H1 (cell line): ENCODE results near the gene F2. TPM values are rescaled to one million over a fixed set of nuclear protein-coding genes. Genes with fewer than 3 reads are reported as not detected.

Experiments
- CTCF ChIA-PET: fragments of 300-600 bp; sonication (Branson Sonifier 250); formaldehyde crosslinking; loops from one replicate; lab custom pipeline; 2021; ENCODE audit not compliant: partially characterized antibody; lab: Charles Lee
- POLR2A ChIA-PET: fragments of 300-600 bp; sonication (Branson Sonifier 250); formaldehyde crosslinking; loops from one replicate; lab custom pipeline; 2021; ENCODE audit warnings: inconsistent platforms; ENCODE audit not compliant: partially characterized antibody; lab: Charles Lee
- DNase-seq, 2 experiments: peaks; one replicate each; pipeline versions ENCODE4 v3.0.0 to v3.0.0-alpha.2; 2010 to 2022; ENCODE audit warnings: low spot score in 2 of 2, low read depth in 1 of 2, mixed read lengths in 1 of 2
- FAIRE-seq: peaks from 2 replicates; lab custom pipeline; 2011; peaks lifted over from hg19 to GRCh38; lab: Jason Lieb, UNC
- H2AFZ ChIP-seq: 2 replicates; pipeline ENCODE4 v1.8.1; 2012; ENCODE audit warnings: low read length, inconsistent platforms
- H2AK5ac ChIP-seq: 2 replicates; pipeline ENCODE4 v1.6.1; 2013; ENCODE audit warnings: low read depth, low read length
- H2BK120ac ChIP-seq: replicated peaks from 2 replicates; pipeline ENCODE3; 2013; ENCODE audit warnings: low read depth, low read length, inconsistent platforms
- H2BK12ac ChIP-seq: 2 replicates; pipeline ENCODE4 v1.6.1; 2013; ENCODE audit warnings: low read depth, low read length
- H2BK15ac ChIP-seq: 2 replicates; pipeline ENCODE4 v1.6.1; 2013; ENCODE audit warnings: low read length
- H2BK20ac ChIP-seq: 2 replicates; pipeline ENCODE4 v1.6.1; 2013; ENCODE audit warnings: low read length
- H2BK5ac ChIP-seq: 2 replicates; pipeline ENCODE4 v1.6.1; 2013; ENCODE audit warnings: low read depth, low read length
- H3K14ac ChIP-seq: 2 replicates; pipeline ENCODE4 v1.6.1; 2013; ENCODE audit warnings: inconsistent platforms; ENCODE audit not compliant: insufficient read length
- H3K18ac ChIP-seq: 2 replicates; pipeline ENCODE4 v1.6.1; 2013; ENCODE audit warnings: low read length; ENCODE audit errors: extremely low read depth
- H3K23ac ChIP-seq: 2 replicates; pipeline ENCODE4 v1.6.1; 2013; ENCODE audit warnings: inconsistent platforms; ENCODE audit not compliant: insufficient read length
- H3K23me2 ChIP-seq: 2 replicates; pipeline ENCODE4 v1.6.1; 2013; ENCODE audit warnings: low read depth, low read length
- H3K27ac ChIP-seq: 2 replicates; pipeline ENCODE4 v1.6.1; 2011; ENCODE audit warnings: low read depth, low read length, inconsistent platforms
- H3K27me3 ChIP-seq, 4 experiments: replicated peaks in 1 of 4; 1 replicate in 1 of 4; 2 replicates in 3 of 4; pipeline versions ENCODE4 v1.6.1 to v1.8.1; 2011 to 2013; ENCODE audit warnings: low read length in 3 of 4, mild to moderate bottlenecking in 3 of 4, inconsistent platforms in 2 of 4, mixed read lengths in 2 of 4, moderate library complexity in 1 of 4; ENCODE audit not compliant: control insufficient read depth in 3 of 4, insufficient read depth in 3 of 4; ENCODE audit errors: extremely low read depth in 1 of 4
- H3K36me3 ChIP-seq, 4 experiments: 2 replicates each; pipeline versions ENCODE4 v1.6.1 to v1.8.1; 2011 to 2013; ENCODE audit warnings: mild to moderate bottlenecking in 4 of 4, low read length in 3 of 4, moderate library complexity in 2 of 4, control low read depth in 1 of 4, inconsistent platforms in 1 of 4; ENCODE audit not compliant: insufficient read depth in 4 of 4, control insufficient read depth in 2 of 4
- H3K4ac ChIP-seq: replicated peaks from 2 replicates; pipeline ENCODE3; 2013; ENCODE audit warnings: low read length, low read depth, mixed read lengths, inconsistent platforms; ENCODE audit not compliant: insufficient read length
- H3K4me1 ChIP-seq, 4 experiments: replicated peaks in 1 of 4; 1 replicate in 1 of 4; 2 replicates in 3 of 4; pipeline versions ENCODE4 v1.6.1 to v1.8.1; 2011 to 2013; ENCODE audit warnings: low read length in 3 of 4, inconsistent platforms in 2 of 4, mixed read lengths in 1 of 4; ENCODE audit not compliant: insufficient read depth in 4 of 4, control insufficient read depth in 3 of 4
- H3K4me2 ChIP-seq, 2 experiments: 2 replicates each; pipeline versions ENCODE4 v1.6.1 to v1.8.1; 2011 to 2013; ENCODE audit warnings: low read depth in 2 of 2, low read length in 2 of 2, control low read depth in 1 of 2, inconsistent platforms in 1 of 2, mild to moderate bottlenecking in 1 of 2; ENCODE audit not compliant: insufficient read depth in 1 of 2
- H3K4me3 ChIP-seq, 4 experiments: fragments of 200-600, 300-600 bp in 1 of 4; sonication (generic), shearing (Covaris generic), sonication (Bioruptor Twin) in 1 of 4; 2 replicates each; pipeline versions ENCODE4 v1.5.1 to v1.8.1; 2011 to 2016; ENCODE audit warnings: low read length in 4 of 4, low read depth in 3 of 4, control low read depth in 2 of 4, inconsistent platforms in 2 of 4, mild to moderate bottlenecking in 2 of 4, mixed read lengths in 1 of 4, moderate library complexity in 1 of 4; ENCODE audit not compliant: insufficient read depth in 2 of 4; ENCODE audit errors: extremely low read depth in 1 of 4
- H3K56ac ChIP-seq: replicated peaks from 2 replicates; pipeline ENCODE3; 2013; ENCODE audit warnings: low read depth, mild to moderate bottlenecking, mixed read lengths, low read length, inconsistent platforms; ENCODE audit not compliant: insufficient read length
- H3K79me1 ChIP-seq: 2 replicates; pipeline ENCODE4 v1.6.1; 2013; ENCODE audit warnings: low read depth, low read length, control low read depth
- H3K79me2 ChIP-seq, 2 experiments: 2 replicates each; pipeline versions ENCODE4 v1.6.1 to v1.8.1; 2012 to 2013; ENCODE audit warnings: low read length in 2 of 2, mild to moderate bottlenecking in 2 of 2, inconsistent platforms in 1 of 2; ENCODE audit not compliant: insufficient read depth in 2 of 2, control insufficient read depth in 1 of 2
- H3K9ac ChIP-seq, 4 experiments: replicated peaks in 1 of 4; 1 replicate in 1 of 4; 2 replicates in 3 of 4; pipeline versions ENCODE4 v1.6.1 to v1.8.1; 2011 to 2013; ENCODE audit warnings: low read depth in 3 of 4, low read length in 3 of 4, control low read depth in 2 of 4, mild to moderate bottlenecking in 2 of 4, moderate library complexity in 2 of 4, inconsistent platforms in 1 of 4; ENCODE audit errors: extremely low read depth in 1 of 4
- H3K9me3 ChIP-seq, 2 experiments: 2 replicates each; pipeline versions ENCODE4 v1.6.1 to v1.8.1; 2012 to 2013; ENCODE audit warnings: mild to moderate bottlenecking in 2 of 2, moderate library complexity in 2 of 2, control low read depth in 1 of 2, inconsistent platforms in 1 of 2, low read depth in 1 of 2, low read length in 1 of 2, mixed read lengths in 1 of 2; ENCODE audit not compliant: insufficient read depth in 2 of 2
- H4K20me1 ChIP-seq, 2 experiments: replicated peaks in 1 of 2; 2 replicates each; pipeline versions ENCODE3 to v1.8.1; 2011 to 2013; ENCODE audit warnings: inconsistent platforms in 2 of 2, low read length in 2 of 2, mild to moderate bottlenecking in 1 of 2; ENCODE audit not compliant: insufficient read depth in 2 of 2, control insufficient read depth in 1 of 2
- H4K5ac ChIP-seq: 2 replicates; pipeline ENCODE4 v1.6.1; 2013; ENCODE audit warnings: low read length, low read depth, mixed read lengths, inconsistent platforms; ENCODE audit not compliant: insufficient read length
- H4K8ac ChIP-seq: 2 replicates; pipeline ENCODE4 v1.8.0; 2013; ENCODE audit warnings: mild to moderate bottlenecking, moderate library complexity, low read length, inconsistent platforms; ENCODE audit not compliant: insufficient read depth; ENCODE audit errors: extremely low read depth
- H4K91ac ChIP-seq: replicated peaks from 2 replicates; pipeline ENCODE3; 2013; ENCODE audit warnings: low read length, mixed read lengths, inconsistent platforms; ENCODE audit not compliant: insufficient read length
- CTCF ChIP-seq, 3 experiments: IDR thresholded peaks; 1 replicate in 2 of 3; 2 replicates in 1 of 3; pipeline versions ENCODE4 v1.5.1 to v1.6.1; 2011; ENCODE audit warnings: low read length in 3 of 3, mild to moderate bottlenecking in 3 of 3, inconsistent platforms in 2 of 3, low read depth in 1 of 3, moderate library complexity in 1 of 3; ENCODE audit not compliant: insufficient read depth in 1 of 3; ENCODE audit errors: control extremely low read depth in 1 of 3
- EGR1 ChIP-seq: IDR thresholded peaks from 2 replicates; pipeline ENCODE4 v1.6.1; 2011; ENCODE audit warnings: low read depth, low read length, borderline replicate concordance
- MAFK ChIP-seq: IDR thresholded peaks from 2 replicates; pipeline ENCODE4 v1.6.1; 2012; ENCODE audit warnings: low read depth, mild to moderate bottlenecking, improper control_type of control experiment, low read length
- RAD21 ChIP-seq, 2 experiments: IDR thresholded peaks in 1 of 2; conservative IDR thresholded peaks in 1 of 2; 2 replicates each; pipeline ENCODE4 v1.6.1; 2011; ENCODE audit warnings: low read depth in 2 of 2, low read length in 2 of 2, improper control_type of control experiment in 1 of 2, inconsistent platforms in 1 of 2, mild to moderate bottlenecking in 1 of 2, moderate library complexity in 1 of 2
- WGBS, 2 experiments: shearing (Covaris generic) in 1 of 2; methylation state at CpG; one replicate each; pipeline versions ENCODE4 v1.1.6 to v1.1.7; 2013 to 2015; ENCODE audit warnings: low lambda C conversion rate in 2 of 2, mixed read lengths in 2 of 2, inconsistent platforms in 1 of 2, low coverage in 1 of 2, missing lambda C conversion rate in 1 of 2; ENCODE audit not compliant: insufficient replicate concordance in 2 of 2, insufficient coverage in 1 of 2, insufficient read length in 1 of 2; ENCODE audit errors: extremely low coverage in 1 of 2, missing lambda C conversion rate in 1 of 2; 5-methylcytosine and 5-hydroxymethylcytosine counted together
- polyA plus RNA-seq, 7 experiments: library from polyadenylated mRNA; depleted of rRNA in 3 of 7; stranded (reverse) in 5 of 7; unstranded in 2 of 7; fragments of >200 nt in 5 of 7; fragments of 200-250 nt in 2 of 7; gene quantifications; 1 replicate in 5 of 7; 2 replicates in 1 of 7; 4 replicates in 1 of 7; pipeline versions ENCODE4 v1.2.1 to v1.2.3, GENCODE V29; 2011 to 2013; ENCODE audit warnings: missing spikeins in 2 of 7, mixed read lengths in 2 of 7
- total RNA-seq: library from RNA; stranded (reverse); fragmentation: NEBNext Ultra II Directional; extraction: Animal tissue kit (Norgen Biotek cat#: 25700); gene quantifications from 2 replicates; pipeline ENCODE4 v1.2.1, GENCODE V29; 2021

F2 gene
- total and polyA plus RNA-seq, 2 of the 8 experiments (the other 6 are each of a cell fraction or from before 2014, with no cell fraction given) = 0.11 TPM; not detected in 1

- Histone ChIP-seq H3K36me3 (peaks cover 14 to 55% (median 45%) of the 10 kb centered on the region in 4 experiments), H2BK12ac (no peak overlapping the region), H3K9ac (no peak overlapping the region), H3K79me2 (no peaks in the 10 kb centered on the region), H4K20me1 (peaks cover 2 to 4% of the 10 kb centered on the region in 2 experiments), H3K23ac (no peak overlapping the region), H3K79me1 (no peaks in the 10 kb centered on the region), H2AK5ac (no peak overlapping the region), H3K4me2 (no peak overlapping the region), H3K4me3 (no peak overlapping the region), H2BK20ac (no peak overlapping the region), H3K14ac (no peak overlapping the region), H3K56ac (no peak overlapping the region), H3K4ac (no peak overlapping the region), H2BK120ac (no peak overlapping the region), H4K91ac (no peak overlapping the region), H3K23me2 (no peaks in the 10 kb centered on the region), H4K5ac (no peak overlapping the region), H2BK5ac (no peak overlapping the region), H3K9me3 (no peaks in the 10 kb centered on the region), H2AFZ (no peak overlapping the region), H3K27ac (no peak overlapping the region), H3K4me1 (peaks cover 0 to 11% (median 2%) of the 10 kb centered on the region in 4 experiments; a peak in 6 of 7 replicates), H4K8ac (no peak overlapping the region), H3K27me3 (no peaks in the 10 kb centered on the region), H3K18ac (no peak overlapping the region), H2BK15ac (no peak overlapping the region)
- FAIRE-seq (no peak), DNase-seq (no peak)
- POLR2A ChIA-PET = interaction anchor here (1.1 kb wide), 1 partner anchor 11 kb away, joined by 3 read pairs; no protein-coding TSS in a partner anchor
- TF ChIP-seq RAD21 (IDR thresholded peaks at IDR 0.05 in 1 of 2, conservative IDR thresholded peaks at IDR 0.05 in 1 of 2; ENCODE audit: low read depth in 2 of 2, low read length in 2 of 2) (peak; percentile 54 to 62), MAFK (no peak), EGR1 (no peak), CTCF (IDR thresholded peaks at IDR 0.05; ENCODE audit: control extremely low read depth in 1 of 3, insufficient read depth in 1 of 3, low read depth in 1 of 3, low read length in 3 of 3) (peak; percentile 48 to 79 (median 63); a peak in 3 of 4 replicates)
- 88% methylated on average over 3 of the region's 3 CpGs; no CpG with 5 or more reads in 1 of the 2 experiments for WGBS, 2 experiments
- CTCF ChIA-PET = interaction anchor here (0.5 to 2.8 kb wide), 21 partner anchors 11 to 897 kb away, joined by 3 to 36 read pairs (median 3); no protein-coding TSS in a partner anchor
Measured at GRCh38 chr11:46669711-46670139, 49.3 kb upstream of the F2 start.
